Gastroesophageal sphincter (tissue), 4 donors: ENCODE data around the gene DOK5. TPM values are rescaled to one million over a fixed set of nuclear protein-coding genes. Genes with fewer than 3 reads are reported as not detected.

Experiments
- ATAC-seq: fragments of 150-250 bp; one replicate; pipeline ENCODE4 v1.9.1; 2016; ENCODE audit warnings: mild to moderate bottlenecking, moderate library complexity
- H3K27ac ChIP-seq, 4 donors: fragments of 200-600 bp; sonication (generic) in 3 of 4; 1 replicate in 3 of 4; 2 replicates in 1 of 4; pipeline ENCODE4 v1.5.1; 2016 to 2019
- H3K27me3 ChIP-seq: fragments of 200-600 bp; sonication (generic); one replicate; pipeline ENCODE4 v1.5.1; 2019
- H3K36me3 ChIP-seq, 2 donors: fragments of 200-600 bp; sonication (generic); one replicate each; pipeline ENCODE4 v1.5.1; 2019; ENCODE audit warnings: control low read depth in 1 of 2
- H3K4me1 ChIP-seq, 3 donors: fragments of 200-600 bp; sonication (generic); 1 replicate in 2 of 3; 2 replicates in 1 of 3; pipeline ENCODE4 v1.5.1; 2016 to 2019; ENCODE audit warnings: control low read depth in 2 of 3
- H3K4me3 ChIP-seq, 2 donors: fragments of 200-600 bp; sonication (generic); one replicate each; pipeline ENCODE4 v1.5.1; 2019; ENCODE audit warnings: mild to moderate bottlenecking in 1 of 2, moderate library complexity in 1 of 2
- H3K9me3 ChIP-seq, 3 donors: fragments of 200-600 bp; sonication (generic); one replicate each; pipeline ENCODE4 v1.5.1; 2017 to 2019; ENCODE audit warnings: control low read depth in 2 of 3
- EP300 ChIP-seq: sonication (generic); formaldehyde crosslinking; IDR thresholded peaks from one replicate; pipeline ENCODE4 v1.6.1; 2017; ENCODE audit warnings: antibody characterized with exemption, mild to moderate bottlenecking
- POLR2A ChIP-seq, 2 donors: fragments of 450-650 bp; IDR thresholded peaks; one replicate each; pipeline ENCODE4 v1.6.1; 2017; ENCODE audit warnings: antibody characterized with exemption in 2 of 2, mild to moderate bottlenecking in 2 of 2, moderate library complexity in 1 of 2
- POLR2AphosphoS5 ChIP-seq: sonication (generic); formaldehyde crosslinking; IDR thresholded peaks from one replicate; pipeline ENCODE4 v1.6.1; 2017; ENCODE audit warnings: antibody characterized with exemption
- WGBS, 2 donors: methylation state at CpG; one replicate each; pipeline ENCODE4 v1.1.5; 2018; ENCODE audit warnings: low coverage in 1 of 2; 5-methylcytosine and 5-hydroxymethylcytosine counted together
- total RNA-seq, 4 donors: library from RNA; depleted of rRNA; stranded (reverse); fragments of >200 nt; gene quantifications; one replicate each; pipeline ENCODE4 v1.1.0, GENCODE V29; 2016
- TF ChIP-seq, protein P1 (sequence below), 4 experiments: fragments of 200-600 bp in 2 of 4; fragments of 450-650 bp in 2 of 4; sonication (generic) in 1 of 4; IDR thresholded peaks; one replicate each; pipeline ENCODE4 v1.5.1; 2017 to 2019; ENCODE audit warnings: antibody characterized with exemption in 4 of 4, mild to moderate bottlenecking in 2 of 4, moderate library complexity in 2 of 4

Gene DOK5
- total RNA-seq, 4 donors from 2014 or later: 0.62 to 2.7 (median 1.4) TPM

DNA sequence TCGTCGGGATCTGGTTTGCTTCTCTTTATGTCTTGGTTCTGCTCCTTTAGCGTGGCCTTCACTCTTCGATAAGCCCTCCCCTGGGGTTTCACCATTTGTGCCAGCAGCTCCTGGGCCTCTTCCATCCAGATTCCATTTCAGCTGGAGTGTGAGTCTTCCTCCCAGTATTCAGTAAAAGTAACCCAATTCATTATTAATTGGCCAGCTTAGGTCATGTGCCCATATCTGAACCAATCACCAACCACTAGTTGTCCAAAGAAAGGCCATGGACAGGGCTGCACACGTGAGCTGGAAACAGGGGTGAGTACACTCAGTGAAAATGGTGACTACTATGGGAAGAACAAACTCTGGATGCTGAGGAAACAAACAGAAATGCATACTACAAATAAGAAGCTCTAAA is 2.8 kb upstream of the DOK5 start:
- no peaks in the 10 kb centered on the region for H3K9me3 ChIP-seq
- H3K4me1 ChIP-seq: peaks cover 0 to 30% (median 5%) of the 10 kb centered on the region in 3 donors
- WGBS, 2 donors: 89 to 92% methylated on average over 4 to 5 of the region's 5 CpGs
- peaks cover 36% of the 10 kb centered on the region for H3K27me3 ChIP-seq
- no peak for ATAC-seq
- no peaks in the 10 kb centered on the region for H3K36me3 ChIP-seq
- no peak overlapping the region for H3K27ac ChIP-seq
- TF ChIP-seq EP300 (no peak), POLR2AphosphoS5 (no peak), POLR2A (IDR thresholded peaks at IDR 0.05) (no peak)
- TF ChIP-seq, protein P1, sequence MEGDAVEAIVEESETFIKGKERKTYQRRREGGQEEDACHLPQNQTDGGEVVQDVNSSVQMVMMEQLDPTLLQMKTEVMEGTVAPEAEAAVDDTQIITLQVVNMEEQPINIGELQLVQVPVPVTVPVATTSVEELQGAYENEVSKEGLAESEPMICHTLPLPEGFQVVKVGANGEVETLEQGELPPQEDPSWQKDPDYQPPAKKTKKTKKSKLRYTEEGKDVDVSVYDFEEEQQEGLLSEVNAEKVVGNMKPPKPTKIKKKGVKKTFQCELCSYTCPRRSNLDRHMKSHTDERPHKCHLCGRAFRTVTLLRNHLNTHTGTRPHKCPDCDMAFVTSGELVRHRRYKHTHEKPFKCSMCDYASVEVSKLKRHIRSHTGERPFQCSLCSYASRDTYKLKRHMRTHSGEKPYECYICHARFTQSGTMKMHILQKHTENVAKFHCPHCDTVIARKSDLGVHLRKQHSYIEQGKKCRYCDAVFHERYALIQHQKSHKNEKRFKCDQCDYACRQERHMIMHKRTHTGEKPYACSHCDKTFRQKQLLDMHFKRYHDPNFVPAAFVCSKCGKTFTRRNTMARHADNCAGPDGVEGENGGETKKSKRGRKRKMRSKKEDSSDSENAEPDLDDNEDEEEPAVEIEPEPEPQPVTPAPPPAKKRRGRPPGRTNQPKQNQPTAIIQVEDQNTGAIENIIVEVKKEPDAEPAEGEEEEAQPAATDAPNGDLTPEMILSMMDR (IDR thresholded peaks at IDR 0.05): no peak
- no peak overlapping the region for H3K4me3 ChIP-seq

DNA sequence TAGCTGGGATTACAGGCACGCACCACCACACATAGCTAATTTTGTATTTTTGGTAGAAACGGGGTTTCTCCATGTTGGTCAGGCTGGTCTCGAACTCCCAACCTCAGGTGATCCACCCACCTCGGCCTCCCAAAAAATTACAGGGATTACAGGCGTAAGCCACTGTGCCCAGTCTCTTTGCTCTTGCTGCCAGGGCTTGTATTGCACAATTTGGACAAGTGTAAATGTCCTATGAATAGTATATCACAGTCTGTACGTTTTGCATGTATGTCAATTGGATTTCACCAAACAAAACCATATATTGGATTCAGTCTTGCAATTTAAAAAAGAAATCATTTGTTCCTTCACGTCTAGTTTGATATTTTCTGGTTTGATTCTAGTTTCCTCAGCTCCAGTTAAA is 2.1 kb upstream of the DOK5 start:
- Histone ChIP-seq H3K27ac (no peak overlapping the region), H3K36me3 (no peaks in the 10 kb centered on the region), H3K4me1 (peaks cover 0 to 31% (median 5%) of the 10 kb centered on the region in 3 donors), H3K4me3 (no peak overlapping the region), H3K27me3 (peaks cover 41% of the 10 kb centered on the region), H3K9me3 (no peaks in the 10 kb centered on the region)
- ATAC-seq: no peak
- WGBS, 2 donors: 85 to 86% methylated on average over 4 to 7 of the region's 7 CpGs
- TF ChIP-seq EP300: no peak
- TF ChIP-seq POLR2A (IDR thresholded peaks at IDR 0.05): no peak
- no peak for TF ChIP-seq POLR2AphosphoS5
- TF ChIP-seq, protein P1 (IDR thresholded peaks at IDR 0.05): no peak

DNA sequence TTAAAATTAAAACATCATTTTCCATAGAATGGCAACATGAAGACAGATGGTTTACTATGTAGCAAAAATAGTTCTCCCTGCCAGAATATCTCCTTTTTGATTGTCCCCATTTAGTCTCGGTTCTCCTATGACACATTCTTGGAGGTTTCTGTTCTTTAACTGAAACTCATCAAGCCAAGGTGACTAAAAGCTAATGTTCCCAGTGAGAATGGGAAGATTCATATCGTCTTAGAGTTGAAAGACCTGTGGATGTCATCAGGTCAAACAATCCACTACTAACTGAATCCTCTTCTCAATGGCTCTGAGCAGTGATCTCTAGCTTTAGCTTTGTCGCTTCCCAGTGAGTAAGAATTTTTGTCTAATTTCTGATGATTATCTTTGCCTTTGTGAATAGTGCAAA is 1.3 kb upstream of the DOK5 start:
- TF ChIP-seq EP300 (no peak), POLR2A (IDR thresholded peaks at IDR 0.05) (no peak), POLR2AphosphoS5 (no peak)
- TF ChIP-seq, protein P1 (IDR thresholded peaks at IDR 0.05): no peak
- Histone ChIP-seq H3K27ac (no peak overlapping the region), H3K4me3 (no peak overlapping the region), H3K9me3 (no peaks in the 10 kb centered on the region), H3K36me3 (no peaks in the 10 kb centered on the region), H3K4me1 (peaks cover 0 to 31% (median 5%) of the 10 kb centered on the region in 3 donors), H3K27me3 (peaks cover 44% of the 10 kb centered on the region)
- no peak for ATAC-seq
- 31 to 52% methylated on average over 2 to 3 of the region's 3 CpGs for WGBS, 2 donors

DNA sequence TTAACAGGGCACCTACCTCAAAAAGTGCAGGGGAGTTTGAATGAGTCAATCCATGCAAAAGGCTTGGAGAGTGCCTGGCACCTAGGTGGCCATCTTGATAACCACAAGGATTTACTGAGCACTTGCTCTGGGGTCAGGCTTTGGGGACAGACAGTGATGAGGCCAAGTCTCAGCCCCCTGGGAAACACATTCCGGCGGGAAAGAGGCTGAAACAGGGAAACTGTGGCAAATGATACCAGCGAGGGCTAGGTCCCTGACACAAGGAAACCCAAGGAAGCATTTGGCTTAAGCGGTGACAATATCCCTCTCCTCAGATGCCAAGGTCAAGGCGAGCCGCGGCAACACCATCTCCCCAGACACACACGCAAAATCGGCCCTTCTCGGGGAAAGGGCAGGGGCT is 527 bp upstream of the DOK5 start:
- ATAC-seq: no peak
- no peak for TF ChIP-seq EP300
- TF ChIP-seq POLR2AphosphoS5: no peak
- TF ChIP-seq, protein P1 (IDR thresholded peaks at IDR 0.05): no peak
- TF ChIP-seq POLR2A (IDR thresholded peaks at IDR 0.05): no peak
- peaks cover 0 to 31% (median 5%) of the 10 kb centered on the region in 3 donors for H3K4me1 ChIP-seq
- H3K36me3 ChIP-seq: no peaks in the 10 kb centered on the region
- peaks cover 47% of the 10 kb centered on the region for H3K27me3 ChIP-seq
- peak overlapping the region in 3 of 4 donors; percentile 14 to 61 (median 22) for H3K27ac ChIP-seq
- H3K4me3 ChIP-seq: peak overlapping the region in 1 of 2 donors; percentile 61
- WGBS, 2 donors: no CpG with 5 or more reads among the region's 10 CpGs
- H3K9me3 ChIP-seq: no peaks in the 10 kb centered on the region

DNA sequence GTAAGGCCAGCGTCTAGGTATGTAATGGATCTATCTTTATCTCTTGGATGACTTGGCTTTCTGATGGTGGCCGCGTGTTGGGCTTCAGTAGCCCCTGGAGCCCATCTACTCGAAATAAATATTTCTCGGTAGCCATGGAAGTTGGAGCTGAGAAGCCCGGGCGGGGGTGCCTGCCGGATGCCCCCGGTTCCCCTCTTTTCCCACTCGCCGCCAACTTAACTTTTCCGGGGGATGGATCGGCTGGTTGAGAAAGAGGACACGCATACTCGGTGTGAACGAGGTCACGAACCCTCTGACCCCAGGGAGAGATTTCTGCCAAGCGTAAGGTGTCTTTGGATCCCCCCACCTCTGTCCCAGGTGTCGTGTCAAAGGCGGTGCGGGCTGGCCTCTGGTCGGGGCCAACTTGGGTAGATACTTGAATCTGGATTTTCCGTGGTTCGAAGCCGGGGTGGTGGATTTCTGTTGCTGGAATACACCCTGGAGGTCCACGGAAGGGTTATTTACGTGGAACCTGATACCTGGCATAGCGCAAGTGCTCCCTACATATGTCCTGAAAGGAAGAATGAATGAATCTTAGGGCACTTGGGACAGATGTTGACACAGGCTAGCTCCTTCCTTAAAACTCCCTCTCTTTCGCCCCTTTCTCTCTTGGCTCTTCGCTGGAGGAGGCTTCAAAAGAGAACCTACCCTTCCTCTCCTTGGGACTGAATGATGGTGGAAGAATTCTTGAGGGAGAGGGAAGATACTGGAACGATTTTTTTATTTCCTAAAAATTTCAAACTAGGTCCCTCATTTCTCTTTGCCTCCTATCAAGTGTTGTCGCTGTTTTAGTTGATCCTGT is 996 bp downstream of the DOK5 start:
- Histone ChIP-seq H3K9me3 (no peaks in the 10 kb centered on the region), H3K27ac (peak overlapping the region in 1 of 4 donors; percentile 61), H3K36me3 (no peaks in the 10 kb centered on the region), H3K4me1 (peaks cover 0 to 31% (median 5%) of the 10 kb centered on the region in 3 donors), H3K27me3 (peaks cover 56% of the 10 kb centered on the region), H3K4me3 (peak overlapping the region; percentile 32 to 61)
- 5 to 13% methylated on average over 7 to 17 of the region's 32 CpGs for WGBS, 2 donors
- no peak for ATAC-seq
- TF ChIP-seq, protein P1 (IDR thresholded peaks at IDR 0.05): no peak
- no peak for TF ChIP-seq EP300
